HEK293T (cell line): ENCODE results near the gene TMEM184B.

Experiments
- CTCF ChIA-PET: fragments of 350-600 bp; formaldehyde crosslinking; extraction: SDS; loops from one replicate; lab custom pipeline; 2021; ENCODE audit warnings: antibody characterized with exemption, inconsistent platforms; lab: Yijun Ruan, JAX
- POLR2A ChIA-PET: fragments of 350-600 bp; formaldehyde crosslinking; extraction: SDS; loops from one replicate; lab custom pipeline; 2020; ENCODE audit warnings: antibody characterized with exemption, inconsistent platforms; lab: Yijun Ruan, JAX
- DNase-seq: peaks from one replicate; pipeline ENCODE4 v3.0.0; 2012; ENCODE audit warnings: mixed read lengths; ENCODE audit errors: extremely low spot score
- ARNT ChIP-seq: fragments of 450-650 bp; IDR thresholded peaks from 2 replicates; pipeline ENCODE4 v1.6.1; 2017; ENCODE audit warnings: mild to moderate bottlenecking
- BHLHE40 ChIP-seq: fragments of 450-650 bp; IDR thresholded peaks from 2 replicates; pipeline ENCODE4 v1.6.1; 2016; ENCODE audit warnings: mild to moderate bottlenecking, moderate library complexity, borderline replicate concordance
- CTBP1 ChIP-seq: fragments of 450-650 bp; IDR thresholded peaks from 2 replicates; pipeline ENCODE4 v1.6.1; 2016; ENCODE audit warnings: borderline replicate concordance
- ELF4 ChIP-seq: fragments of 450-650 bp; IDR thresholded peaks from 2 replicates; pipeline ENCODE4 v1.6.1; 2017; ENCODE audit warnings: antibody characterized with exemption
- FOXA1 ChIP-seq: fragments of 450-650 bp; IDR thresholded peaks from 2 replicates; pipeline ENCODE4 v1.6.1; 2016; ENCODE audit warnings: mild to moderate bottlenecking
- FOXK2 ChIP-seq: fragments of 450-650 bp; IDR thresholded peaks from 2 replicates; pipeline ENCODE4 v1.6.1; 2016; ENCODE audit warnings: mild to moderate bottlenecking
- FOXM1 ChIP-seq: fragments of 450-650 bp; IDR thresholded peaks from 2 replicates; pipeline ENCODE4 v1.6.1; 2017; ENCODE audit warnings: mild to moderate bottlenecking, borderline replicate concordance
- HDGF ChIP-seq: fragments of 450-650 bp; IDR thresholded peaks from 2 replicates; pipeline ENCODE4 v1.6.1; 2017; ENCODE audit warnings: antibody characterized with exemption, borderline replicate concordance
- L3MBTL2 ChIP-seq: fragments of 450-650 bp; conservative IDR thresholded peaks from 2 replicates; pipeline ENCODE4 v1.6.1; 2016; ENCODE audit warnings: mild to moderate bottlenecking
- LEF1 ChIP-seq: fragments of 450-650 bp; IDR thresholded peaks from 2 replicates; pipeline ENCODE4 v1.6.1; 2017; ENCODE audit warnings: mild to moderate bottlenecking, borderline replicate concordance
- NFRKB ChIP-seq: fragments of 450-650 bp; IDR thresholded peaks from 2 replicates; pipeline ENCODE4 v1.6.1; 2016; ENCODE audit warnings: mild to moderate bottlenecking, moderate library complexity
- SP1 ChIP-seq: fragments of 450-650 bp; IDR thresholded peaks from 2 replicates; pipeline ENCODE4 v1.6.1; 2017
- SUZ12 ChIP-seq: fragments of 450-650 bp; IDR thresholded peaks from 2 replicates; pipeline ENCODE4 v1.6.1; 2016; ENCODE audit warnings: mild to moderate bottlenecking
- TARDBP ChIP-seq: fragments of 450-650 bp; IDR thresholded peaks from 2 replicates; pipeline ENCODE4 v1.6.1; 2016
- ZNF384 ChIP-seq: fragments of 450-650 bp; IDR thresholded peaks from 2 replicates; pipeline ENCODE4 v1.6.1; 2016
- TF ChIP-seq, protein P1 (sequence below): fragments of 450-650 bp; IDR thresholded peaks from 2 replicates; pipeline ENCODE4 v1.6.1; 2016

Gene TMEM184B

DNA sequence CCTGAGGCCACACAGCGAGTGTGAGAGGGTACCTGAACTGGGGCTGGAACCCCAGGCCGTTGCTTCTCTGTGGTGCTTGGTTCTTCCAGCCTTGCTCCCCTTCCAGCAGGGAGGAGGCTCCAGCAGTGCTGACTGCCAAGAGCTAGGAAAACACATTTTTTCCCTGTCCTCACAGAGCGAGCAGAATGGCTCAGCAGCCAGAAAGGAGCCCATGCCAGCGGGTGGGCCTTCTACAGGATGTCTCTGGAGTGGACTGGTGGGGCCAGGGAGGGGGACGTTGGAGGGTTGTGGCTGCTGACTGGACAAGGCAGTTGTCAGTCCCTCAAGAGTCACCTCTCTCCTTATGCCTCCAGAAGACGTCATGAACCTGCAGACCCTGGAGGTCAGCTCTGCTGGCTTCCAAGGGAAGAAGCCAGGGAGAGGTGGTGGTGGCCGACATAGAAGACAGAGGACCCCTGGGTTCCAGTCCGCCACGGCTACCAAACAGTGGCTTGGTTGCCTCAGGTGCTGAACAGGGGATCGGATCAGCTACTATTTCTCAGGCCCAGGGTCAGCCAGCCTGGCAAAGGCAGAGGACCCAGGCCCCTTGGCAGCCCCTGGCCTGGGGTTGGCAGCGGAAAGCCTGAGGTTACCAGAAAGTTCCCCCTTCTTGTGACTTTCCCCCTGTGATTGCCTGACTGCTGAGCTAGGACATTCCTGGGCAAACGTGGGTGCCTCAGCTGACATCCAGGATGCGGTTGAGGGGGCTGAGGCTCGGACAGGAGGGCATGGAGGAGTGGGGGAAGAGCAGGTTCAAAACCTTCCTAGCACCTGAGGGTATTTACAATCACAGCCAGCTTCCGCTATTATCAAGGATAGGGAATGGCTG, 67.3 kb downstream of the TMEM184B start:
- DNase-seq = no peak
- ChIA-PET POLR2A (interaction anchor here (0.8 kb wide), 1 partner anchor 113 kb away, joined by 3 read pairs; no protein-coding TSS in a partner anchor), CTCF (no interaction called here)
- TF ChIP-seq ARNT (no peak), BHLHE40 (no peak), FOXM1 (no peak), SP1 (no peak), LEF1 (no peak), L3MBTL2 (no peak), FOXA1 (no peak), ZNF384 (no peak), SUZ12 (no peak), HDGF (no peak), ELF4 (no peak), CTBP1 (no peak), TARDBP (no peak), NFRKB (no peak), FOXK2 (no peak)
- TF ChIP-seq, protein P1, sequence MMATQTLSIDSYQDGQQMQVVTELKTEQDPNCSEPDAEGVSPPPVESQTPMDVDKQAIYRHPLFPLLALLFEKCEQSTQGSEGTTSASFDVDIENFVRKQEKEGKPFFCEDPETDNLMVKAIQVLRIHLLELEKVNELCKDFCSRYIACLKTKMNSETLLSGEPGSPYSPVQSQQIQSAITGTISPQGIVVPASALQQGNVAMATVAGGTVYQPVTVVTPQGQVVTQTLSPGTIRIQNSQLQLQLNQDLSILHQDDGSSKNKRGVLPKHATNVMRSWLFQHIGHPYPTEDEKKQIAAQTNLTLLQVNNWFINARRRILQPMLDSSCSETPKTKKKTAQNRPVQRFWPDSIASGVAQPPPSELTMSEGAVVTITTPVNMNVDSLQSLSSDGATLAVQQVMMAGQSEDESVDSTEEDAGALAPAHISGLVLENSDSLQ = no peak

DNA sequence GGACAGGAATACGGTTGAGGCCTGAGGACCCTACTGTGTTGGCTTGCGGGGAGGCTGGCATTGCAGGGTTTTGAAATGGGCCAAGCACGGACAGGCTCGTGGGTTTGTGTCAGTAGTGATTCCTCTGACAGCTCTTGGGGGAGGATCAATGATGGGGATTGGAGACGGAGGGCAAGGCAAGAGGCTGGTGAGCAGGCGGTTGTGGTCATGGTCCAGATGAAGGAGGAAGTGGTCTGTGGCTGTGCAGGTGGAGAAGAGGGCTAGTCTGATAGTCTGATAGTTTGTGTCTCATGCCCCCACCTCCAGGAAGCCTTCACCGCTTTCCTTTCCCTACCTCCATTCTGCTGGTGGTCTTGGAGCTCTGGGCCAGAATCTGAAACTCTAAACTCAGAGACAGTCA, 68.0 kb downstream of the TMEM184B start:
- ChIA-PET POLR2A (interaction anchor here (1.7 kb wide), 1 partner anchor 24 kb away, joined by 5 read pairs; the partner anchor contains the start of gene PLA2G6), CTCF (no interaction called here)
- DNase-seq = no peak
- TF ChIP-seq SUZ12 = no peak

DNA sequence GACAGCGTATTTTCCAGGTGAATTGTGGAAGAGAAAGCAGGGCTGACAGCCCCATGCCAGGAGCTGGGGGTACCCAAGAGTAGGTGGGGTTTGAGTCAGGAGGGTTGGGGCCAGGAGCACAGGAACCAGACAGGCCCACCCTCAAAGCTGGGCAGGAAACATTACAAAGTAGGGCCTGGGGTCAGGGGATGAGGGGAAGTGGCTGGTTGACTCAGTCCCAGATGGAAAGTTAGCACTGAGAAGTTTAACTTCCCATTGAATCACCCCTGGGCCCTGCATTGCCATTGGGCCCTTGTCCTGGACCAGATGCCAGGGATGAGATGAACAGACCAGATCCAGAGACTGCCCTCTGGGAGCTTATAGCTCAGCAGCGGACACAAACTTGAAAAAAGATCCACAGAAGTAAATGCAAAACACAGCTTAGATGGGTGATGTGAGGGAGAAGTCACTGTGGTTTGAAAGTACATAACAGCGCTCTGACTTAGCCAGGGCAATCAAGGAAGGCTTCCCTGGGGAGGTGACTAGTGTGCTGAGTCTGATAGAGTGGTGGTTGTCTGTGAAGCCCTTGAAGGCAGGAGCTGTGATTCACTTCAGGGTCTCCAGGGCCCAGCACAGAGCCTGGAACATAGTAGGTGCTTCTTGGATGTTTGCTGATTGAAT, 68.8 kb downstream of the TMEM184B start:
- POLR2A ChIA-PET = interaction anchor here (0.8 to 1.7 kb wide), 2 partner anchors 10 to 23 kb away, joined by 3 to 5 read pairs; partner anchors contain the start of gene PLA2G6
- no peak for TF ChIP-seq SUZ12
- CTCF ChIA-PET = interaction anchor here (0.6 kb wide), 1 partner anchor 134 kb away, joined by 3 read pairs; no protein-coding TSS in a partner anchor
- DNase-seq = no peak

DNA sequence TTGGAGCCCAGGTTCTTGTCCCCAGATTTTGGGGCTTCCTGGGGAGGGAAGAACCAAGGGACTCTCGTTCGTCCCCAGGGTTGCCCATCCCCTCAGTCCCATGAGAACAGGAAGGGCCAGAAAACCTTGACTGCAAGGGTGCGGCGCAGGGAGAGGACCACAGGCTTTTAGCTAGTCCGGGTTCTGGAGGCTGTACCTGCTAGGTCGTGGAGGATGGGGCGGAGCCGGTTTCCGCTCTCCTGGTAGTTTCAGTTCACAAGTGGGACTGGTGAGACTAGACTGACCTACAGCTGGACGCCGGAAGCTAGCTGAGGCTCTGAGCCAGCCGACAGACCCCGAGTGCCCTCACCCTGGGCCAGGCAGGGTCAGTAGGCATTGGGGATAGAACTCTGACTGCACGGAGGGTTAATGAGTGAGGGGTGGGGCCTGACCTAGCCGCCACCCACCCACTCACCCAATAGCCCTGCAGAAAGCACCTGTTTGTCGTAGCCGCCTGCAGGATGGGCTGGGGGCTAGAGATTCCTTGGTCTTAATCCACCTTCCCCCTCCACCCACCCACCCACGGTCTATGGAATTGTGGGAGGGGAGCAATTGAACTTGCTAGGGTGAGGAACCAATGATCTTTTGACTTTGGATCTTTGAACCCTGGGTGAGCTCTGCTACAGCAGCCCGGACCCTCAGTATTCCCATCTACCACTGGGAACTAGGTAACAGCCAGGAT, 69.6 kb downstream of the TMEM184B start:
- POLR2A ChIA-PET = interaction anchor here (0.8 to 1.7 kb wide), 2 partner anchors 11 to 22 kb away, joined by 3 to 5 read pairs; partner anchors contain the start of gene PLA2G6
- no peak for DNase-seq
- CTCF ChIA-PET = interaction anchor here (0.6 kb wide), 1 partner anchor 133 kb away, joined by 3 read pairs; no protein-coding TSS in a partner anchor
- TF ChIP-seq HDGF (no peak), CTBP1 (no peak), NFRKB (no peak), ELF4 (no peak), BHLHE40 (no peak), FOXA1 (no peak), ZNF384 (no peak), FOXK2 (no peak), TARDBP (no peak), LEF1 (no peak), ARNT (no peak), FOXM1 (no peak), L3MBTL2 (no peak), SUZ12 (no peak), SP1 (no peak)
- TF ChIP-seq, protein P1 = no peak

DNA sequence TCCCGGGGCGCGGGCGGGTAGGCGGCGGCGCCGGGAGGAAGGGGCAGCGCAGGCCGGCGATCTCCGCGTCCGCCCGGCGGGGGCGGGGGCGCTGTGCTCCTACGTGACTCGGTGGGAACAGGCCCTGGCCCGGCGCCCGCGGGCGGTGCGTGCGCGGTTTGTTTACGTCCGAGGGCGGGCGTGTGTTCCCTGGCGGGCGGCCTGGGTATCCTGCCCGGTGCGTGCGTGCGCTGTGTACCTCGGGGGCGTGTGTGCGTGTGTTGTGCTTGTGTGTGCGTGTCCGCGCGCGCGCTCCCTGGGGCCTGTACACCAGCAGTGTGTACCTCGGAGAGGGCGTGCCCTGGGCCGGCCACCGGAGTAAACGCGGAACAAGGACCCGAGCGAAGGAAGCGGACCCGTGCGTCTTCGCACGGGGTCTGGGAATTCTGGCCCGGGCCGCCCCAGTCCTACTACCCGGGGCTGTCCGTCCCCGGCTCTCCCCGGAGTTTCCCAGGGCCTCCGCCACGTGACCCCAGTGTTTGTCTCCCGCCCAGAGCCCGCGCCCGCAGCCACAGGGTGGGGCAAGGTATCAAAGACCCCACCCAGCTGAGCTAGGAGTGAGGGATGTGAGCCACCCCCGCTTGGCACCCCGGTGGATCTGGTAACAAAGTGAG, 70.2 kb downstream of the TMEM184B start:
- ChIA-PET CTCF (no interaction called here), POLR2A (interaction anchor here (1.3 to 1.8 kb wide), 4 partner anchors 8 to 261 kb away, joined by 4 to 7 read pairs (median 4); no protein-coding TSS in a partner anchor)
- DNase-seq = peak; percentile 68
- TF ChIP-seq ARNT = peak; percentile 94
- no peak for TF ChIP-seq LEF1
- no peak for TF ChIP-seq FOXM1
- no peak for TF ChIP-seq SUZ12
- peak; percentile 53; the same call in 1 of the 2 replicates for TF ChIP-seq L3MBTL2
